Measurements from ENCODE around the gene ARHGEF26.

ARHGEF26 gene

GRCh38 chr3:154115332-154115731 is 5.9 kb upstream of the ARHGEF26 start:
- no peak for FAIRE-seq

DNA sequence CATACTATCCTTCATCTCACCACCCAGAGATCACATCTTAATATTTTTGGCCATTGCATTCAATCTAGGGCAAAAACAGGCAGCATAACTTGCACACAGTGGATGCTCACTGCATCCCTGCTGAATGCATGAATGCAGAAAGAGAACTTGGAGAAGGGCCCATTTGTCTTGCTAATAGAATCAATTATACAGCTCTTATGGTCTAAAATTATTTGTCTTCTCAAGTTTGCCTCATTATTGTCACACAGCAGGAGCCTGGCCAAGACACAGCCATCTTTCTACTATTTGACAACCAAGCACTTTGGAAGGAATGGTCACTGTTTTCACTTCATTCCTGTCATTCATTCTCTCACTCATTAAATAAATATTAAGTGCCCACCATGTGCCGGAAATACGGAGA is 1.2 kb upstream of the ARHGEF26 start:
- FAIRE-seq: no peak

DNA sequence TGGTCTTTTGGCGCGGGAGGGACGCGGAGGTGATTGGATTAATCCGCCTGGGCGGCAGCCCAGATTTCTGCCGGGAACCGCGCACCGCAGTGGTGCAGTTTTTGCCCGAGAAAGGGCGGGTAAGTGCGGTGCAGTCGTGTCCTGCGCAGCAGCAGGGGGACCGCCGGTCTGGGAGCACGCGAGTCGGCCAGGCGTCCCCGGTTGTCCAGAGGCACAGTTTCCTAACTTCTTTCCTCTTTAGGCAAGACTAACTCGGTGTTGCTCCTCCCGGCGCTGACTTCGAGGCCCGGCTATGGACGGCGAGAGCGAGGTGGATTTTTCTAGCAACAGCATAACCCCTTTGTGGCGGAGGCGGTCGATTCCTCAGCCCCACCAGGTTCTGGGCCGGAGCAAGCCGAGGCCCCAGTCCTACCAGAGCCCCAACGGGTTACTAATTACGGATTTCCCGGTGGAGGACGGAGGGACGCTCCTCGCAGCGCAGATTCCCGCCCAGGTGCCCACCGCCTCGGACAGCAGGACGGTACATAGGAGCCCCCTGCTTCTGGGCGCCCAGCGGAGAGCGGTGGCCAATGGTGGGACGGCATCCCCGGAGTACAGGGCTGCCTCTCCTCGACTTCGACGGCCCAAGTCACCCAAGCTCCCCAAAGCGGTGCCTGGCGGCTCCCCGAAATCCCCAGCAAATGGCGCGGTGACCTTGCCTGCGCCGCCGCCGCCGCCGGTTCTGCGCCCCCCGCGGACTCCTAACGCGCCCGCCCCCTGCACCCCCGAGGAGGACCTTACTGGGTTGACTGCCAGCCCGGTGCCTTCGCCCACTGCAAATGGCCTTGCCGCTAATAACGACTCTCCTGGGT is 736 bp downstream of the ARHGEF26 start:
- no peak for FAIRE-seq

DNA sequence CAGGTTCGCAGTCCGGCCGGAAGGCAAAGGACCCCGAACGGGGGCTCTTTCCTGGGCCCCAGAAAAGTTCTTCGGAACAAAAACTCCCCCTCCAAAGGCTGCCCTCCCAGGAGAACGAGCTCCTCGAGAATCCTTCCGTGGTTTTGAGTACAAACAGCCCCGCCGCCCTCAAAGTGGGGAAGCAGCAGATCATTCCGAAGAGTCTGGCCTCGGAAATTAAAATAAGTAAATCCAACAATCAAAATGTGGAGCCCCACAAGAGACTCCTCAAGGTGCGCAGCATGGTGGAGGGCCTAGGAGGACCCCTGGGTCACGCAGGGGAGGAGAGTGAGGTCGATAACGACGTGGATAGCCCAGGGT is 1.3 kb downstream of the ARHGEF26 start:
- no peak for FAIRE-seq

GRCh38 chr3:154122912-154123559 is 1.8 kb downstream of the ARHGEF26 start:
- no peak for FAIRE-seq

- FAIRE-seq: no peak
Observed at GRCh38 chr3:154123906-154124305, 2.7 kb downstream of the ARHGEF26 start.

DNA sequence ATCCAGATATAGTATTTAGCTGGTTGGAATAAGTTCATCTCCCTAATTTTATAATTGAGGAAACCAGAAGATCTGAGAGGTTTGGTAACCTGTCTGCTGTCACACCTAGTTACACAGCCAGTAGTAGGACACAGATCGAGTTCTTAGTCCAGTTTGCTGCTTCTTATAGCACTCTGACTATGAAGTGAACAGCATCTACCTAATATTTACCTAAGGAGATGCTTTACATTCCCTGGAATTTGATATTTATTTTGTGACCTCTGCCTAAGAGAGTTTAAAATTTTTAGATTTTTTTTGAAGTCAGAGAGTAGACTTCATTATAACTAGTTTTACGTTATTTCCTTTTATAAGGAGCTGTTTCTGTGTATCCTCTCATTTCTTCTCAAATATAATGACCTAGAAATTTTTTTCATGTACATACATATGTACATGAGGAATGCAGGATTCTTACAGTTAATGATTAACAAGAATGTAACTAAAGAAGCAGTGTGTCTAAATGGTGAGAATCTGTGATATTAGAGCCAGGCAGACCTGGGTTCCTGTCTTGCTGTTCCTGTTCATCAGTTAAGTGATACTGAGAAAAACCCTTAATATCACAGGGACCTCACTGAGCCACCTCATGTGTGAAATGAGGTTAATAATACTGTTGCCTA is 4.3 kb downstream of the ARHGEF26 start:
- FAIRE-seq: no peak

- FAIRE-seq: no peak
Observed at GRCh38 chr3:154126651-154127050, 5.5 kb downstream of the ARHGEF26 start.

- FAIRE-seq: no peak
Observed at GRCh38 chr3:154129625-154130024, 8.4 kb downstream of the ARHGEF26 start.

DNA sequence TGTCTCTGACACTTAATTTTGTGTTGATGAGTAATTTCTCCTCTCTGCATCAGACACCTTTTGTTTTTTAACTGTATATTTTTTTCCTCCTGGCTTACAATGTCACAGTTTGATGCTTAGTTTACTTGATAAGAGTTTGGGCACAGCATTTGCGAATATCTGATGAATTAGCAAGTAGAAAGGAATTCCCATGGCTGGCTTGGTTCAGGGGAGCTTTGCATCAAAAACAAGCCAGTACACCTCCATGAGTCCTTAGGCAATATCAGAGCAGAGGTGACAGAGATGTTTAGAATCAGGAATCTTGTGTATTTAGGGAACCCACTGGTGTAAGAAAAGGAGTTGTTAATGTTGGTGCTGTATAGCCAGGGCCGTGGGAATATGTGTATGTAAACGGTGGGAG is 9.3 kb downstream of the ARHGEF26 start:
- no peak for FAIRE-seq

- no peak for FAIRE-seq
Observed at GRCh38 chr3:154131830-154132229, 10.6 kb downstream of the ARHGEF26 start.

DNA sequence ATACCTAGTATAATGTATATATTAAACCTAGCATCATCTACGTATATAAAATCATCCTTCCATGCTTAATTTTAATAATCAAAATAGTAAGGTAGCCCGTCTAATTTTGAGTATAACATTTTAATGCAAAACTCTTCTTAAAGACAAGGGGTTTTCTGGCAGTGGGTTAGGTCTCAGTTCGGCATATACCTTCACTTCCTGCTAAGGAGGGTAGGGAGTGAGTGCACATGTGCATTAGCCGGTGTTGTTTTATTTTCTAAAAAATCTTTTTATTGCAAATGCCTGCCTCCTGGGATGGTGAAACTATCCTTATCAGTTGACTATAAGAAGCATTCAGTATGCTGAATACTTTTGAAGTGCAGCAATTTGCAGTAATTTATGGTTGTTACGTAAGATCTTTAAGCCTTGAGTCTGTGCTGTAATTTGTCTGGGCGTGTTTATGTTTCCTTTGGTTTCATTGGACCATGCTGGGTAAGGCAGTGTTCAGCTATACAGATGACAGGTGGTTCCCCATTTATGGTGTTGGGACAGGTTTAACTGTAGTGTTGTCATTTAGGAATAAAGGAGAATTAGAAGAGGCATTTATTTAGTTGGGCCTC is 11.7 kb downstream of the ARHGEF26 start:
- FAIRE-seq: no peak

DNA sequence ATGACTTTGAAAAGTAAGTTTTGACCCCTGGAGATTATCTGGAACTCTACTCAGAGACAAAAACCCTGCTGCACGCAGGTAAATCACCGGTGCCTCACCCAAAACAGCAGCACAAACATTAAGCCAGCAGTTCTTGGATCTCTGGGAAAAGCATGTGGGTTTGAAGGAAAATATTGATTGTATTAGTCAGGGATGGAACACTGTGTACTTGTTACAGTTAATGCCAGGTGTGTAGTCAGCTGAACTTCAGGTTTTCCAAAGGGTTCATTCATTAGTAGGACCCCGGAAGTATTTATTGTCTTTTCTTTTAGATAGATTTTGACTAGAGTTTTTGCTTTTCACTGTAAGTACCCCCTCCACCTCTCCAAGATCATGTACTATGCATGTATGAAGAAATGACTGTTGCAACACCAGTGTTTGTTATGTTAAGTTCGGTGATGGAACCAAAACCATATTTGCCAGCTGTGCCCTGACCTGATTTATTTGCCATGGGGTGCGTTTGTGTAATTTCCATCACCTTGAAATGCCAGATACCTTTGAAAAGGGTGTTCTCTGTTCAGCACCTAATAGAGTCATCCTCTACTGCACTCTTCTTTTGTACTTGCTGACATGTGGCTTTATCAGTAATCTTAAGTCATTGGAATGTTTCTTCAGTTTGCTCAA is 14.5 kb downstream of the ARHGEF26 start:
- no peak for FAIRE-seq

DNA sequence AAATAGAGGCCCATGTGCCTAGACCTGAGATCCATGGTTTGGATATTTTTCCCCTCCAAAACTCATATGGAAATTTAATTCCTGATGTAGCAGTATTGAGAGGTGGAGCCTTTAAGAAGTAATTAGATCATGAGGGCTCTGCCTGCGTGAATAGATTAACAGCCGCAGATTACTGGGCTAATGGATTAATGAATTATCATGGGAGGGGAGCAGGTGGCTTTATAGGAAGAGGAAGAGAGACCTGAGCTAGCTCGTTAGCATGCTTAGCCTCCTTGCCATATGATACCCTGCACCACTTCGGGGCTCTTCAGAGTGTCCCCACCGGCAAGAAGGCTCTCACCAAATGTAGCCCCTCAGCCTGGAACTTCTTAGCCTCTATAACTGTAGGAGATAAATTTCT is 15.8 kb downstream of the ARHGEF26 start:
- no peak for FAIRE-seq

DNA sequence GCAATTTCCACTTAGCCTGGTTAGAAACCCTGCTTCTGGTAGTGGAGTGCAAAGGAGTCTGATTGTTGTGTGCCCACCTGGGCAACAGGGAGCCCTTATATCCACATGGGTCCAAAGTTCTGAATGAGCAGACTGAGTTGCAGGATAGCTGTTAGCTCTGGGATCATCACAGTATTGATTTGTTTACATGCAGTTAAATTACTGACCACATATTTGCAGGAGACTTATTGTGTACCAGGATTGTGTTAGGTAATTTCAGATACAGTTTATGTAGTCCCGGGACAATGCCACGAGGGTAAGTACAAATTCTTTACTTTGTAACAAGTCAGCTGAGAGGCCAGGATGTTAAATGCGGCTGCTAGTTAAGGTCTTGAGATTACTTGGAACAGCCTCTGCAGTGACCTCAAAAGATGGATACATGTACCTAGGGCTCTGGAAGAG is 18.8 kb downstream of the ARHGEF26 start:
- no peak for FAIRE-seq

- no peak for FAIRE-seq
Observed at GRCh38 chr3:154142608-154143007, 21.4 kb downstream of the ARHGEF26 start.

DNA sequence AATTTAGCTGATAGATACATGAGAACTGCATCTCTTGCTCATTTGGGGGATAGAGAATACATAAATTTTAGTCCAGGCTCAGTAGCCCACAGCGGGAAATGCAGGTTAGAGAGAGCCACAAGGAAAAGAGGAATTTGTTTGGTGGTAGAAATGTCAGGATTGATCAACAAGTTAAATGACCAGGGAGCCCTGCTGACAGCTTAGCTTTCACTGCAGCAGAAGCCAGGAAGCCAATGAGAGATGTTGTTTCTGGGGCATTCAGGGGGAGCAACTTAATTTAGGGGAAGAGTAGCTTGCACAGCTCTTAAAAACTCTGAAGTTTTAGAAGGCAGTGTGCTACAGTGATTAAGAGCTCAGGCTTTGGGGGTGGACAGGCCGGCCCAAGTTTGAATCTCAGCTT is 22.7 kb downstream of the ARHGEF26 start:
- no peak for FAIRE-seq

DNA sequence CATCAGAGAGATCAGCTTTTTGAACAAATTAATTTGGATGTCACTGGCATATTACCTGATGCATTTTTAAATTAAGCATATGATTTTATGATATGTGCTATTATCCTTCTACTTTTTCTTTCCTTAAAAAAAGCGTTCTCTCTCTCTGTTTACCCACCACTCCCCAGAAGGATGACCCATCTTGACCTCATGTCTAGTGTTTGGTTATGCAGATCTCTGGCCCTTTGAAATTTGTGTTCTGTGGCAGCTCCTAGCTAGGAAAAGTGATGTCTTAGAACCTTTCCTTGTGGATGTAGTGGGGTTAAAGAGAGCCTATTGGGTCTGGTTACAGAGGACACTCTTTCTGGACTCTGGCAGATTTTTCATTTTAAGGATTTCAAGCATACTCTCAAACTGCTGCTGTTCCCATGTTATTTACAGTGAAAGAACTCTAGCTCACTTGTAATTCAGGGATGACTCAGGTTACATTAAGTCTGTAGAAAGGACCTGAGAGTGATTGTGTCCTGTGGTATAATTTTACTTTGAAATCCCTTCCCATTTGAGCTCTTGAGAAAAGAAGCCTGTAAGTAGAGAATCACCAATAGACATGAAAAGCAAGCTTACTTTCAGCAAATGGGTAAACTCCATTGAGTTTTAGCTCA is 23.8 kb downstream of the ARHGEF26 start:
- peak; percentile 13 for FAIRE-seq

GRCh38 chr3:154148541-154148940 is 27.4 kb downstream of the ARHGEF26 start:
- no peak for FAIRE-seq

- no peak for FAIRE-seq
Observed at GRCh38 chr3:154149286-154149685, 28.1 kb downstream of the ARHGEF26 start.

DNA sequence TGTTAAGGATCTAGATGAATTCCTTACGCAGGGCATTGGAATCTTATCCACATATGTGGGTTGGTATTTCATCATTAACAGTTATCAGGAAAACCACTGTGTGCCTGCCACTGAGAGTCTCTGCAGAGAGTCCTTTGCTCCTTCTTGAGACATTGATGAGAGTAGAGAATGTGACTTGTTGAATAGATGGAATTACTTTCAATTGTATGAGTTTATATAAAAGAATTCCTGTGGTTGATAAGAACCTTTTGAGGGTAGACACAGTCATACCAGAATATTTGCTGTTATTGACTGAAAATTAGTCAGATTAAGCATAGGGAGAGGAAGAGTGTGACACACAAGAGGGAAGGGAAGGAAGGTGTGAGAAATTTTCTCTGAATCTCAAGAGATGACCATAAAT is 30.8 kb downstream of the ARHGEF26 start:
- FAIRE-seq: no peak

GRCh38 chr3:154152741-154153140 is 31.6 kb downstream of the ARHGEF26 start:
- FAIRE-seq: no peak

DNA sequence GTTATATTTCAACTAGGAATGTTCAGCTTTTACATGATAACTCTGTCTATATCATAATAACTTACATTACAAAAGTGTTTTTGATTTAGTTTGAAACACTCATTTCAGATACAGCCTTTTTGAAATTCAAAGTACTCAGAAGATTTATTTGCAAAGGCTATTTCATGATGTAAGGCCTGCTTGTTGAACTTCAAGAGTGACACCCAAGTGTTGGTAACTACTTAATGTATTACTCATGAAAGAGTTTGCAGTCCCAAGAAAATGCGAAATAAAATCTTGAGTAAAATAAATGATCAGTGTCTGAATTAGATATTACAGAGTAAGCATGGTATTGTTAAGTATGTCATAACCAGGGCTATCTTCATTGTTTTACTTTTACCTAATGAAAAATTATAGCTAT is 35.3 kb downstream of the ARHGEF26 start:
- no peak for FAIRE-seq
